GM23248 (cell line): Measurements from ENCODE around the gene ATF6. TPM values are rescaled to one million over a fixed set of nuclear protein-coding genes. Genes with fewer than 3 reads are reported as not detected.

ENCODE experiments used
- DNase-seq: peaks from one replicate; pipeline ENCODE4 v3.0.0-alpha.2; 2015
- H2AFZ ChIP-seq: fragments of 200-600 bp; sonication (generic); 2 replicates; pipeline ENCODE4 v1.6.1; 2016; ENCODE audit warnings: antibody characterized with exemption
- H3F3A ChIP-seq: fragments of 200-600 bp; sonication (generic); 2 replicates; pipeline ENCODE4 v1.6.1; 2016; ENCODE audit warnings: mild to moderate bottlenecking, antibody characterized with exemption, mixed run types; ENCODE audit not compliant: insufficient read depth
- H3K27ac ChIP-seq: fragments of 200-600 bp; sonication (generic); 2 replicates; pipeline ENCODE4 v1.5.1; 2016; ENCODE audit warnings: mild to moderate bottlenecking
- H3K27me3 ChIP-seq: fragments of 200-600 bp; sonication (generic); replicated peaks from 2 replicates; pipeline ENCODE4 v1.6.1; 2016; ENCODE audit warnings: mild to moderate bottlenecking; ENCODE audit not compliant: insufficient read depth
- H3K36me3 ChIP-seq: fragments of 200-600 bp; sonication (generic); 2 replicates; pipeline ENCODE4 v1.6.1; 2016; ENCODE audit warnings: low read depth, mild to moderate bottlenecking
- H3K4me1 ChIP-seq: fragments of 200-600 bp; sonication (generic); 2 replicates; pipeline ENCODE4 v1.6.1; 2016; ENCODE audit warnings: mild to moderate bottlenecking; ENCODE audit not compliant: insufficient read depth
- H3K4me2 ChIP-seq: fragments of 200-600 bp; sonication (generic); one replicate; pipeline ENCODE4 v1.6.1; 2016; ENCODE audit warnings: mild to moderate bottlenecking; ENCODE audit not compliant: unreplicated experiment
- H3K4me3 ChIP-seq: fragments of 200-600 bp; sonication (generic); 2 replicates; pipeline ENCODE4 v1.5.1; 2016; ENCODE audit warnings: mild to moderate bottlenecking
- H3K79me2 ChIP-seq: fragments of 200-600 bp; sonication (generic); 2 replicates; pipeline ENCODE4 v1.6.1; 2016; ENCODE audit warnings: mild to moderate bottlenecking; ENCODE audit not compliant: insufficient read depth
- H3K9ac ChIP-seq: fragments of 200-600 bp; sonication (generic); 2 replicates; pipeline ENCODE4 v1.6.1; 2016; ENCODE audit warnings: mild to moderate bottlenecking
- H3K9me2 ChIP-seq: fragments of 200-600 bp; sonication (generic); 2 replicates; pipeline ENCODE4 v1.6.1; 2016; ENCODE audit warnings: mixed run types, mild to moderate bottlenecking, moderate library complexity; ENCODE audit not compliant: insufficient read depth
- H3K9me3 ChIP-seq: fragments of 200-600 bp; sonication (generic); one replicate; pipeline ENCODE4 v1.6.1; 2017; ENCODE audit warnings: low read depth
- H4K20me1 ChIP-seq: fragments of 200-600 bp; sonication (generic); 2 replicates; pipeline ENCODE4 v1.6.0; 2016; ENCODE audit not compliant: insufficient read depth
- EZH2 ChIP-seq: fragments of 200-600 bp; sonication (generic); IDR thresholded peaks from 2 replicates; pipeline ENCODE4 v1.6.1; 2018; ENCODE audit warnings: antibody characterized with exemption, mild to moderate bottlenecking; ENCODE audit not compliant: insufficient read depth, poor library complexity, severe bottlenecking
- EZH2phosphoT487 ChIP-seq: fragments of 200-600 bp; sonication (generic); IDR thresholded peaks from 2 replicates; pipeline ENCODE4 v1.6.1; 2018; ENCODE audit warnings: antibody characterized with exemption, moderate library complexity, mild to moderate bottlenecking, low read depth; ENCODE audit not compliant: insufficient read depth
- WGBS, 2 experiments: methylation state at CpG; one replicate each; pipeline ENCODE4 v1.1.6; 2015 to 2017; ENCODE audit warnings: low lambda C conversion rate in 2 of 2, low coverage in 1 of 2; ENCODE audit errors: missing lambda C conversion rate in 2 of 2; 5-methylcytosine and 5-hydroxymethylcytosine counted together
- in situ Hi-C: fragments of 300-500 bp; cut with MboI; formaldehyde crosslinking; loops from 2 replicates; pipeline ENCODE4 v1.15.0; 2020
- polyA plus RNA-seq: library from polyadenylated mRNA; unstranded; fragments of >200 nt; fragmentation: Nextera tagmentation; extraction: Ambion mirVana; gene quantifications from 2 replicates; pipeline ENCODE4 v1.2.1, GENCODE V29; 2016
- total RNA-seq: library from RNA; depleted of rRNA; stranded (reverse); fragments of >200 nt; shearing (Covaris generic); gene quantifications from 2 replicates; pipeline ENCODE4 v1.2.3, GENCODE V29; 2014

Gene ATF6
- total and polyA plus RNA-seq, 2 experiments from 2014 or later = 14.8 to 19.8 TPM

DNA sequence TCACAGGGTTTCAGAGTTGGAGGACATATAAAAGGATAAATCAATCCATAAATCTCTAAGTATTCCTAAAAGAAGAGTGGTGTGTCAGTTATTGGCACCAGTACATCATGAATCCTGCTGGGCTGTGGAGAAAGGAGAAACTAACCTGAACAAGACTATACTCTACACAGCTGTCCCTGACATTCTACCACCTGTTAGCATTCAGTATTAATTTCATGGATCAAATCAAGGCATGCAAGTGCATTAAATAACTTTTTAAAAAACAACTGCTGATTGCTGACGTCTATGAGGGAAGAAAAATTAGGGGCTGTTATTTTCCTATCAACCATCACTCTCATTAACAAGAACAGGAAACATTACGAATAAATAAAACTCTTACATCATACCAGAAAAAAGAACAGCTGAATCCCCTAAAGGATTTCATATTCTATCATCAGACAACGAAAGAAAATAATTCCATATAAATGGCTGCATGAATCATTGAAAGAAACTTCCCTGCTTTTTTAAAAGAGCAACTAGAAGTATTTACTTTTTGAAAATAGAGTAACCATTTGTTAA is 121.7 kb downstream of the ATF6 start:
- H3K27me3 ChIP-seq = no peaks in the 10 kb centered on the region
- no peak overlapping the region for H3K9ac ChIP-seq
- in situ Hi-C loops = no loop called here
- no peaks in the 10 kb centered on the region for H4K20me1 ChIP-seq
- H3K9me3 ChIP-seq = no peaks in the 10 kb centered on the region
- no peak overlapping the region for H3K4me2 ChIP-seq
- peaks cover 11% of the 10 kb centered on the region; the same call in 1 of the 2 replicates for H3K36me3 ChIP-seq
- TF ChIP-seq EZH2 (no peak), EZH2phosphoT487 (no peak)
- no peak overlapping the region for H2AFZ ChIP-seq
- H3F3A ChIP-seq = peaks cover 10% of the 10 kb centered on the region
- no peaks in the 10 kb centered on the region for H3K79me2 ChIP-seq
- H3K27ac ChIP-seq = no peak overlapping the region
- H3K9me2 ChIP-seq = no peaks in the 10 kb centered on the region
- WGBS, 2 experiments = 95% methylated on average over 3 of the region's 3 CpGs
- no peak overlapping the region for H3K4me3 ChIP-seq
- no peak for DNase-seq
- peaks cover 19% of the 10 kb centered on the region for H3K4me1 ChIP-seq

- H3K9ac ChIP-seq = no peak overlapping the region
- no peaks in the 10 kb centered on the region for H3K9me2 ChIP-seq
- no peaks in the 10 kb centered on the region for H3K79me2 ChIP-seq
- H3K27ac ChIP-seq = no peak overlapping the region
- in situ Hi-C loops = no loop called here
- H4K20me1 ChIP-seq = no peaks in the 10 kb centered on the region
- WGBS, 2 experiments = 93 to 95% methylated on average over 21 to 22 of the region's 22 CpGs
- DNase-seq = no peak
- H3K27me3 ChIP-seq = no peaks in the 10 kb centered on the region
- H3K36me3 ChIP-seq = peaks cover 11% of the 10 kb centered on the region; the same call in 1 of the 2 replicates
- no peaks in the 10 kb centered on the region for H3K4me1 ChIP-seq
- no peak overlapping the region for H3K4me3 ChIP-seq
- H3K9me3 ChIP-seq = no peaks in the 10 kb centered on the region
- H3F3A ChIP-seq = no peaks in the 10 kb centered on the region; the same call in 1 of the 2 replicates
- no peak overlapping the region for H2AFZ ChIP-seq
- no peak overlapping the region for H3K4me2 ChIP-seq
- TF ChIP-seq EZH2phosphoT487 (no peak), EZH2 (no peak)
Measured at GRCh38 chr1:161890574-161890973, 124.5 kb downstream of the ATF6 start.

- no peak overlapping the region for H3K4me2 ChIP-seq
Measured at GRCh38 chr1:161899091-161899490, 133.0 kb downstream of the ATF6 start.

GRCh38 chr1:161900160-161900559 is 134.0 kb downstream of the ATF6 start:
- no peaks in the 10 kb centered on the region for H3K4me1 ChIP-seq
- no peak for TF ChIP-seq EZH2phosphoT487
- DNase-seq = no peak
- WGBS, 2 experiments = 79 to 80% methylated on average over 5 of the region's 5 CpGs
- no peak overlapping the region for H3K4me2 ChIP-seq
- H3K36me3 ChIP-seq = no peaks in the 10 kb centered on the region
- in situ Hi-C loops = no loop called here
- no peak overlapping the region for H3K4me3 ChIP-seq
- no peaks in the 10 kb centered on the region for H3K9me3 ChIP-seq
- no peaks in the 10 kb centered on the region for H3K79me2 ChIP-seq
- no peak overlapping the region for H2AFZ ChIP-seq
- no peaks in the 10 kb centered on the region for H3K9me2 ChIP-seq
- no peaks in the 10 kb centered on the region for H3K27me3 ChIP-seq
- no peaks in the 10 kb centered on the region for H4K20me1 ChIP-seq
- H3F3A ChIP-seq = no peaks in the 10 kb centered on the region
- no peak overlapping the region for H3K9ac ChIP-seq
- H3K27ac ChIP-seq = no peak overlapping the region

More at GRCh38 chr1:161899091-161899490, 133.0 kb downstream of the ATF6 start:
- Histone ChIP-seq H3K4me1 (no peaks in the 10 kb centered on the region), H3K9me3 (no peaks in the 10 kb centered on the region), H3K36me3 (no peaks in the 10 kb centered on the region), H2AFZ (no peak overlapping the region), H3F3A (no peaks in the 10 kb centered on the region), H3K27me3 (no peaks in the 10 kb centered on the region), H3K4me3 (no peak overlapping the region), H3K9me2 (no peaks in the 10 kb centered on the region), H3K79me2 (no peaks in the 10 kb centered on the region), H4K20me1 (no peaks in the 10 kb centered on the region), H3K27ac (no peak overlapping the region), H3K9ac (no peak overlapping the region)
- 98 to 99% methylated on average over 2 of the region's 2 CpGs for WGBS, 2 experiments
- no peak for DNase-seq
- in situ Hi-C loops = no loop called here
- TF ChIP-seq EZH2phosphoT487 (no peak), EZH2 (no peak)

- no peaks in the 10 kb centered on the region for H3K36me3 ChIP-seq
- H3K4me1 ChIP-seq = 0 out of 2 replicates have a peak, but pooled peaks cover 3% of the 10 kb centered on the region
- H3K9me3 ChIP-seq = no peaks in the 10 kb centered on the region
- in situ Hi-C loops = no loop called here
- H3K27me3 ChIP-seq = no peaks in the 10 kb centered on the region
- H2AFZ ChIP-seq = no peak overlapping the region
- no peak overlapping the region for H3K4me3 ChIP-seq
- no peak overlapping the region for H3K9ac ChIP-seq
- 98% methylated on average over 2 of the region's 2 CpGs for whole genome bisulfite sequencing, 2 experiments
- H3F3A ChIP-seq = no peaks in the 10 kb centered on the region
- DNase-seq = no peak
- no peaks in the 10 kb centered on the region for H4K20me1 ChIP-seq
- no peaks in the 10 kb centered on the region for H3K9me2 ChIP-seq
- no peak overlapping the region for H3K27ac ChIP-seq
- no peaks in the 10 kb centered on the region for H3K79me2 ChIP-seq
- TF ChIP-seq EZH2phosphoT487 (no peak), EZH2 (no peak)
- H3K4me2 ChIP-seq = no peak overlapping the region
Measured at GRCh38 chr1:161902182-161902581, 136.1 kb downstream of the ATF6 start.
